GM12891 (cell line): ENCODE measurements around the gene ALK.

Experiments used
- DNase-seq: peaks from one replicate; pipeline ENCODE4 v3.0.0; 2011; ENCODE audit warnings: low spot score; ENCODE audit not compliant: insufficient read length
- FAIRE-seq: peaks from 2 replicates; lab custom pipeline; 2011; peaks lifted over from hg19 to GRCh38; lab: Jason Lieb, UNC
- PAX5 ChIP-seq: IDR thresholded peaks from 2 replicates; pipeline ENCODE4 v1.6.1; 2011; ENCODE audit warnings: low read length, moderate library complexity, mild to moderate bottlenecking; ENCODE audit not compliant: insufficient read depth, severe bottlenecking
- POLR2A ChIP-seq: IDR thresholded peaks from 2 replicates; pipeline ENCODE4 v1.6.1; 2011; ENCODE audit warnings: low read depth, low read length, control low read depth
- POLR2AphosphoS5 ChIP-seq: IDR thresholded peaks from 2 replicates; pipeline ENCODE4 v1.6.1; 2011; ENCODE audit warnings: low read depth, low read length, control low read depth
- POU2F2 ChIP-seq: IDR thresholded peaks from 2 replicates; pipeline ENCODE4 v1.6.1; 2011; ENCODE audit warnings: low read depth, mild to moderate bottlenecking, control low read depth, low read length, moderate library complexity
- SPI1 ChIP-seq: IDR thresholded peaks from 2 replicates; pipeline ENCODE4 v1.6.1; 2011; ENCODE audit warnings: low read depth, low read length, control low read depth
- TAF1 ChIP-seq: IDR thresholded peaks from 2 replicates; pipeline ENCODE4 v1.6.1; 2011; ENCODE audit warnings: low read depth, low read length, control low read depth

Gene ALK

GRCh38 chr2:29420464-29420863 lies 500.9 kb downstream of the ALK start:
- FAIRE-seq (no peak), DNase-seq (no peak)
- TF ChIP-seq SPI1: no peak
- no peak for TF ChIP-seq PAX5
- no peak for TF ChIP-seq TAF1

GRCh38 chr2:29417630-29418029 lies 503.8 kb downstream of the ALK start:
- DNase-seq (no peak), FAIRE-seq (no peak)
- TF ChIP-seq POLR2AphosphoS5: no peak
- no peak for TF ChIP-seq POLR2A
- TF ChIP-seq POU2F2: no peak
- TF ChIP-seq TAF1: no peak
- TF ChIP-seq PAX5: no peak
- no peak for TF ChIP-seq SPI1

- TF ChIP-seq SPI1 (no peak), POU2F2 (no peak), TAF1 (no peak), PAX5 (no peak), POLR2A (no peak)
- FAIRE-seq: no peak
- no peak for DNase-seq
These were observed 509.0 kb downstream of the ALK start for GRCh38 chr2:29412197-29412925.

GRCh38 chr2:29405707-29406106 lies 515.7 kb downstream of the ALK start:
- TF ChIP-seq POU2F2 (no peak), SPI1 (no peak), POLR2A (no peak), POLR2AphosphoS5 (no peak), TAF1 (no peak), PAX5 (no peak)
- no peak for DNase-seq
- no peak for FAIRE-seq

GRCh38 chr2:29405266-29405665 lies 516.1 kb downstream of the ALK start:
- no peak for DNase-seq
- no peak for FAIRE-seq
- no peak for TF ChIP-seq POLR2AphosphoS5
- TF ChIP-seq PAX5: no peak
- TF ChIP-seq SPI1: no peak
- TF ChIP-seq POLR2A: no peak
- TF ChIP-seq POU2F2: no peak
- no peak for TF ChIP-seq TAF1

- FAIRE-seq (no peak), DNase-seq (no peak)
- TF ChIP-seq POLR2AphosphoS5 (no peak), POU2F2 (no peak), PAX5 (no peak), SPI1 (no peak), POLR2A (no peak), TAF1 (no peak)
These were observed 519.4 kb downstream of the ALK start for GRCh38 chr2:29401994-29402393.

GRCh38 chr2:29400930-29401653 lies 520.3 kb downstream of the ALK start:
- TF ChIP-seq POU2F2 (no peak), POLR2A (no peak), PAX5 (no peak)
- FAIRE-seq (no peak), DNase-seq (no peak)

GRCh38 chr2:29398384-29399237 lies 522.8 kb downstream of the ALK start:
- no peak for FAIRE-seq
- no peak for TF ChIP-seq POU2F2
- no peak for TF ChIP-seq SPI1
- DNase-seq: no peak

GRCh38 chr2:29397713-29398112 lies 523.7 kb downstream of the ALK start:
- TF ChIP-seq SPI1 (no peak), POLR2AphosphoS5 (no peak), PAX5 (no peak), POU2F2 (no peak), TAF1 (no peak), POLR2A (no peak)
- no peak for DNase-seq
- FAIRE-seq: no peak
